GM19372 (cell line): ENCODE results near the gene C19orf25.
"Not testable (repeated sequence)": the region's sequence is repeated elsewhere in the genome, so short reads cannot be mapped to it uniquely, and the experiment has no call there.

Experiments
- ATAC-seq: cut with Tn5 transposase; IDR thresholded peaks from one replicate; pipeline ENCODE4 v1.9.1; 2021; ENCODE audit warnings: mild to moderate bottlenecking, low read depth, moderate library complexity; ENCODE audit not compliant: unreplicated experiment

C19orf25 gene

DNA sequence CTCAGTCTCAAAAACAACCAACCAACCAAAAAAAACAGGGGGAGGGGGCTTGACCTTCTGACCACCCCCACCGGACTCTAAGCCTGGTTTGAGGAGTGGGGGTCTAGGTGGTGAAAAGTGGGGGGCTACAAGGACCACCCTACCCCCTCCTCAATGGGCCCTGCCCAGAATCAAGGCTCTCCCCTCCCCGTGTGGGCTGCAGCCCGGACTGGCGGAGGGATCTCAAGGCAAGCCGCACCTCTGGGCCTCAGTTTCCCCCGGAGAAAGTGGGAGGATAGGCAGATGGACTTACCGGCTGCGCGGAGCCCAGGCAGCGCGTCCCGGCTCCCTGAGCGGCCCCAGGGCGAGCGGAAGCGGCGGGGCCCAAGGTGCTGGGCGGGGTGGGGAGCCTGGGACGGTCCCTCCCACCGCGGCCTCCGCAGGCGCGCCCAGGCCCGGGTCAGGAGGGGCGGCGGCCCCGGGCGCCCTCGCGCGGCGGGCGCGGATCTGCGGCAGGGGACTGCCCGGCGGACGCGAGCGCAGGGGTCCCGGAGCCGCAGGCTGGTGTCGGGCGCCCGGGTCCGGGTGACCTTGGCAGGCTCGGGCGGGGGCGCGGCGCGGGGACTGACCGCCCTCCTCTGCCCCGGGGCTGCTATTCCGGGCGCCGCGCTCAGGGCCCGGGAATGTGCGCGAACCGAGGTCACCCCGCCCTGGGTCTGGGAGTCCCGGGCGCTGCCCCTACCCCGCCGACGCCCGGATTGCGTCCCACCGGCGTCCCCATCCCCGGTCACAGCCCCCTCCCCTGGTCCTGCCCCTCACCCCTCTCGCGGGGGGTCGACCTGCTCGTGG lies 33.9 kb upstream of the C19orf25 start, which contains the start of gene ADAMTSL5:
TSS of gene ADAMTSL5 (minus strand) at position 349 of the 828 bp plus-strand sequence. CDS start 2,076 bp downstream, outside the sequence.
- ATAC-seq: no peak

DNA sequence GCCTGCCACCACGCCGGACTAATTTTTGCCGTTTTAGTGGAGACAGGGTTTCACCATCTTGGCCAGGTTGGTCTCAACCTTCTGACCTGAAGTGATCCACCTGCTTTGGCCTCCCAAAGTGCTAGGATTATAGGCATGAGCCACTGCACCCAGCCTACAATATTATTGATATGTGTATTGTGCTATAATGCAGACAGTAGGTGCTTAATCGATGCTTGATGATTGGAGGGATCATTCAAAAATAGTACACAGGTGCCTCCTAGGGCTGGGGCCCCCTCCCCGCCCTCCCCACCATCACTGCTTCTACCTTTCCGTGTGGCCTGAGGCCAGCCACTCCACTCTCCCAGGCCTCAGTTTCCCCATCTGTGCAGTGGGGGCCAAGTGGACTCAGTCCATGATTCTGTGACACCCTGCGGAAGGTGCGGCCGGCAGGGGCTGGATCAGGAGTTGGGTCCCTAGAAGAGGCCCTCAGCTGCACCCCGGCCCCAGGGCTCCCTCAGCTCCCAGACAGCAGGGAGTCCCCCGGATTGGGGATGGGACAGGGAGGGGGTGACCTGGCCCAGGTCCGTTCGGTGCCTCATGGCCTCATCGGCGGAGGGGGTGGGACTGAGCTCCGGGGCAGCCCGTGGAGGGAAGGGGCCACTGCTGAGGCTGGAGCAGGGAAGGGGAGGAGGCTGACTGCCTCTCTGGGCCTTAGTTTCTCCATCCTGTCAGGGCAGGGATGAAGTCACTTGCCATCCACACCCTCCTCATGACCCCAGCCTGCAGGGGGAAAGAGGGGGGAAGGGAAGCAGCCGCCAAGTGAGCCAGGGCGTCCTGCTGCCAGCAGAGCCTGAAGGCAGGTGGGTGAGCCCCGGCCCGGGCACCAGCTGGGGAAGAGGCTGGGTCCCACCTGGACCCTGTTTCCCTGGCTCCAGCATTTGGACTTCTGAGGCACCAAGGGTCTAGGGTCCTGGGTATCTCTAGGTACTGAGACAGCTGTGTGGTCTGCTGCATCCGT lies 32.6 kb upstream of the C19orf25 start:
- no peak for ATAC-seq

DNA sequence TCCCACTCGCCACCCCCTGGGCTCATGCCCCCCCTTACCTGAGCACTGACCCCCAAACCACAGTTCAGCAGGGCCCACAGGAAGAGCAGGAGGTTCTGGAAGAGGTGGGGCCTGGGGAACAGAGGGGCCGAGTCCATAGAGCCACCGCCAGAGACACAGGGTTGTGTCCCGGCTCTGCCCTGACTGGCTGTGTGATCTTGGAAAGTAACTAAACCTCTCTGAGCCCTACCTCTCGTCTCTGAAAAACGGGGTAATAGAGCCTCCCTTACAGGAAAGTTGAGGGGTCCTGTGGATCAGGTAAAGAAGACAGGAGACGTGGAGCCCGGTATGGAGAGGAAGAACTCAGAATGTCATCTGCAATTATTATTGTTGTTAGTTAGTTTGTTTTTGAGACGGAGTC lies 31.8 kb upstream of the C19orf25 start:
- ATAC-seq: no peak

DNA sequence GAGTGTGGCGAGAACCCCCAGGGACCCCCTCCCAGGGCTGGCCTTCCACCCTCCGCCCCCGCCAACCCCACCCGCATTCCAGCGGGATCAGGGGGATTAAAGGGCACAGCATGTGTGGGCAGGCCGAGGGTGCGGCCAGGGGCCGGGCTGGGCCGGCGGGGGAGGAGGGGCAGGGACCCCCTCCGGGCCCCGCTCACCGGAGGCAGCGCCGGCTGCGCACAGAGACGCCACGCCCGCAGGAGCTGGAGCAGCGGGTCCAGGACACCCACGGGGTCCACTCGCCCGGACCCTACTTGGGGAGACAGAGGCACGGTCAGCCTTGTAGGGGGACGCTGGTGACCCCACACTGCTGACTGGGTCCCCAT lies 31.4 kb upstream of the C19orf25 start:
- no peak for ATAC-seq

DNA sequence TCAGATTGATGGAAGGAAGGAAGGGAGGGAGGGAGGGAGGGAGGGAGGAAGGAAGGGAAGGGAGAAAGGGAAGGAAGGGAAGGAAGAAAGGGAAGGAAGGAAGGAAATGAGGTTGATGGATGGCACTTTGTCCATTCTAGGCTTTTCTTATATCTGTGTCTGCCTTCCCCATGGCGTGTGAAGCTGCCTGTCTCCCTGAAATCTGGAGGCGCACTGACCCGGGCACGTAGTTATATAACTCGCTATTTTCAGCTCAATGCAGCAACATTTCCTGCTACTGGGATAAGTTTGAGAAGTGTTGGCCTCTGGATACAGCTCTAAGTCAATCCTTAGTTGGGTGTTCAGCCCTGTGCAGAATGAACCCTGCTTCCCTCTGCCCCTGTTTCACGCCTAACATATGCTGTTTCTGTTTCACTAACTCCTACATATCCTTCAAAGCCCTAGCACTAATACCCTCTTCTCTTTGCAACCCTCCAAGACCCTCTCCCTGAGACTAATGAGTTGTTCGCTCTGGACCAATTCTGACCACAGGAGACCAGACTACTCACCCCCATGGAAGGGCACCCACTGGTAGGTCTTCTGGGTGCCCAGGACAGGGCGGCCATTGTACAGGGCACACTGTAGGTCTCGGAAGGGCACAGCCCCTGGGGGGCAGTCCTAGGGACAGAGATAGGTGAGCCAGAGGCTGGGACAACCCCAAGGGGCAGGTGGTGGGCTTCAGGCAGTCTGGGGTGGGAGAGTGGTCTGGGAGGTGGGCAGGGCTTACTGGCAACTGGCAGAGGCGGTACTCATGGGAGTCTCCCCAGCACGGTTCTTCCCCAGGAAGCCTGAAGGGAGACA lies 30.8 kb upstream of the C19orf25 start:
- ATAC-seq: no peak

DNA sequence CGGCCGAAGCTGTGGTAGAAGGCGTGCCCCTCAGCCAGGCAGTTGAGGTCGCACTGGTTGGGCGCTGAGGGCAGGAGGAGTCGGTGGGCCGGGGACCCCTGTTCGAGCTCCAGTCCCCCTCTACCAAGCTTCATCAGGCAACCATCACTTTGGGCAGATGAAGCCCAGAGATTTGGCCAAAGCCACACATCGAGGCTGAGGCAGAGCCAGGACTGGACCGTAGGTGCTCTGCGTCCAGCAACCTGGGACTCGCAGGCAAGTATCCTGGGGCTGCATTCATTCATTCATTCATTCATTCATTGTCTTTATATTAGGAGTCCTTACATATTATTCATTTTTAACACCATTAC lies 29.5 kb upstream of the C19orf25 start:
- no peak for ATAC-seq

DNA sequence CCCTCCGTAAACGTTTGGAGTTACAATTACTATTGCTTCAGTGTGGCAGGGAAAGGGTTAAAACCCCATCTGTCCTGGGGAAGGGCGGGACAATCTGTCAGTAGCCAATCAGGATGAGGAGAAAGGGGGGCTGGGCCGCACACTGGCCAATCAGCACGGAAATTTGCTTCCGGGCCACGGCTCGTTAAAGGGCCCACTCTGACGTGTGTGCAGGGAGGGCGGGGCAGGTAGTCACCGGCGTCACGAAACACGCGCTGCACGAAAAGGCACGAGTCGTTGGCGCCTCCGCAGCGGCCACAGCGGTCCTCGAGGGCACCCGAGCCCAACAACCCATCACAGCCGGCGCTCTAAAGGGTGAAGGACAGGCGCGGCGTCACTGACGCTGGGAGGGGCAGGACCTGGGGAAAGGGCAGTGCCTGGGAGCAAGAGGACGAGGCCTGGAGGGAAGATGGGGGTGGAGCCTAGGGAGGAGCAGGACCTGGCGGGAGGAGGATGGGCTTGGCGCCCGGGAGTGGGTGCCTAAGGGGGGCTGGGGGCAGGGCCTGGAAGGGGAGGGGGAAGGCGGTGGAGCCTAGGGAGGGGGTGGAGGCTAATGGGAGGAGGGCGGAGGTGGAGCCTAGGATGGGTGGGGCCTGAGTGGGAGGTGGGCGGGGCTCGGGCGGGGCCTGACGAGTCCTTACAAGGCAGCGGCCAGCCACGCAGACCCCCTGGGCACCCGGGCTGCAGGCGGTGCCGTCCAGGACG lies 28.9 kb upstream of the C19orf25 start:
- ATAC-seq: no peak

DNA sequence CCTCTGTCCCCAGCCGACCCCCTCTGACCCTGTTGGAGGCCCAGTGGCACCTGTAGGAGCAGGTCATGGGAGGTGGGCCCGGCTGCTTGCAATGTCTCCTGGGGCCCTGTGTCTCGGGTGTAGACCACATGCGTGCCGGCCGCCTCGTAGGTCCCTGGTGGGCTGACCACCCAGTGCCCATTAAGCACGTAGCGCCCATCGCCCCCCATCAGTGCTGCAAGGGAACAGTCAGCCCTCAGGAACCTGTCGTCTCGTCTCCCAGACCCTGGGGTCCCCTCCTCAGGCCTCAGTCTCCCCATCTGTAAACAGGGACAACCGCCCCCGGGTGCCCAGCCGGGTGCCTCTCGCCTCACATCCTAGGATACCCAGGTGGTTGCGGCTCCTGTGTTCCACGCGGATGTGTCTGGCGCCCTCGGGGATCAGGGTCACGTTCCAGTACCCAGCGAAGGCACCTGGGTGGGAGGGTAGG lies 28.2 kb upstream of the C19orf25 start:
- ATAC-seq: no peak

DNA sequence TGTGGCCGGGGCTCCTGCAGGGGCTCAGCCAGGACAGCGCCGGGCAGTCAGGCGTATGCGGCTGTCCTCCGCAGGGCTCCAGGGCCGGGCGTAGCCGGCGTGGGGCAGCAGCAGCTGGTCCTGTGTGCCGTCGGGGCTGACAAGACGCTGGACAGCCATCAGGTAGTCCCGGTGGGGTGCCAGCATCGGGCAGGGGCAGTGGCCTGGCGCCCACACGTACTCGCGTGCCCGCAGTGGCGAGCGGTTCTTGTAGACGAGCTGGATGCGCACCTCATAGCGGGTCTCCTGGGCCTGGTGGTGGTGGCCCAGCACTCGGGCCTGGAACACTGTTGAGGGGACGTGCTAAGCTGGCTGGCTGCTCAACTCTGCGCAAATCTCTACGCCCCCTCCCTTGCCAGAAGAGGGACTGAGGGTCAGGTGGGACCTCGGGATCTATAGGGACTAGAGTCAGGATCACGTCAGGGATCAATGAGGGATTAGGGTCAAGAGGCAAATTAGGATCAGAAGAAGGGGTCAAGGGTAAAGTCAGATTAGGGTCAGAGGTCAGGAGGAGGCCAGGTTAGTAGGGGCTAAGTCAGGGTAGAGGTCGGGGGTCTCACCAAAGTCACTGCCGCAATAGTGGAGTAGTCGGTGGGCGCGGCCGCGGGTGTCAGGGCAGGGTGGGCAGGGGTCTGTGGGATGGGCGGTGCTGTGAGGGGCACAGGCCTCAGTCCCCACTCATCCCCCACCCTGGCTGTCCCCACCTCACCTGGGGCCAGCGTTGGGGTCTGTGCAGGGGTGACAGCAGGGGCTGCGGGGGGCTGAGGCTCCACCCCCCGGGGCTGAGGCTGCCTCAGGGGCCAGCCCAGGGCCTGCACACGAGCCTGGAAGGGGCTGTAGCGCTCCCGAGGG lies 27.2 kb upstream of the C19orf25 start:
- ATAC-seq: no peak

DNA sequence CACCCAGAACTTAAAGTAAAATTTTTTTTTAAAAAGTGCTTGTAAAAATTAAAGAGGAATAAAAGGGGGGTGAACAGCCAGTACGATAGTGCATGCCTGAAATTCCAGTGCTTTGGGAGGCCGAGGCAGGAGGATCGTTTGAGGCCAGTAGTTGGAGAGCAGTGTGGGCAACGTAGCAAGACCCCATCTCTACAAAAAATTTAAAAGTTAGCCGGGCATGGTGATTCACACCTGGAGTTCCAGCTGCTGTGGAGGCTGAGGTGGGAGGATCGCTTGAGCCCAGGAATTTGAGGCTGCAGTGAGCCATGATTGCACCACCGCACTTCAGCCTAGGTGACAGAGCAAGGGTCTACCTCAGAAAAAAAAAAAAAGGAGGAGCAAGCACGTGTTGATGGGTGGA lies 26.0 kb upstream of the C19orf25 start:
- no peak for ATAC-seq

DNA sequence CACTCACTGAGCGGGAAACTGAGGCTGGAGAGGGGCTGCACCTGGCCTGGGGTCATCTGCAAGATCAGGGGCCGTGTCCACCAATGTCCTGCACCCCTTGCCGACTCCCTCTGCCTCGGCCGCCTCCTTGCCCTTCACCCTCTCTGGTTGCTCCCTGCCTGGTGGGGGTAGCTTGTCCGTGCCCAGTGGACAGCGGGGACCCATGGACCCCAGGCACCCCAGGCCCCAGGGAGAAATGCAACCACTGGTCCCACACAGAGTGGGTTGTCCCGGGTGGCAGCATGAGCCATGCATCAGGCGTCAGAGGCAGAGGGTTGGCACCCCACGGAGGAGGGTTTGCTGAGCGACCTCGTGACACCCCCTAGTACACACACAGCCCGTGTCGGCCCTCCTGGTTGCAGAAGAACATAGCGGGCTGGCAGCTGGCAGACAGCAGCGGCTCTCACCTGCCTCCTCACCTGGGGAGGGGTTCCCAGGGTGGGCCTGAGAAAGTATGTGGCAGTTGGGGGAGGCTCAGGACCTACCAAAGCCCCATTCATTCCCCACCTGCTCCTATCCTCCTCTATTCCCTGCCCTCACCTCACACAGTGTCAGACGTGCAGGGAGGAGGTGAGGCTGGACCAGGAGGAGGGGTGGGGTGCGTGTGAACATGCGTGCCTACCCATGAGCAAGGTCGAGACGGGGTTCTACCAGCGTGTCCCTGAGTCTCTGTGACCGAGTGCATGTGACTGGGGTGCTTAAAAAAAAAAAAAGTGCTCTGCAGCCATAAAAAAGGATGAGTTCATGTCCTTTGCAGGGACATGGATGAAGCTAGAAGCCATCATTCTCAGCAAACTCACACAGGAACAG lies 25.1 kb upstream of the C19orf25 start:
- no peak for ATAC-seq

DNA sequence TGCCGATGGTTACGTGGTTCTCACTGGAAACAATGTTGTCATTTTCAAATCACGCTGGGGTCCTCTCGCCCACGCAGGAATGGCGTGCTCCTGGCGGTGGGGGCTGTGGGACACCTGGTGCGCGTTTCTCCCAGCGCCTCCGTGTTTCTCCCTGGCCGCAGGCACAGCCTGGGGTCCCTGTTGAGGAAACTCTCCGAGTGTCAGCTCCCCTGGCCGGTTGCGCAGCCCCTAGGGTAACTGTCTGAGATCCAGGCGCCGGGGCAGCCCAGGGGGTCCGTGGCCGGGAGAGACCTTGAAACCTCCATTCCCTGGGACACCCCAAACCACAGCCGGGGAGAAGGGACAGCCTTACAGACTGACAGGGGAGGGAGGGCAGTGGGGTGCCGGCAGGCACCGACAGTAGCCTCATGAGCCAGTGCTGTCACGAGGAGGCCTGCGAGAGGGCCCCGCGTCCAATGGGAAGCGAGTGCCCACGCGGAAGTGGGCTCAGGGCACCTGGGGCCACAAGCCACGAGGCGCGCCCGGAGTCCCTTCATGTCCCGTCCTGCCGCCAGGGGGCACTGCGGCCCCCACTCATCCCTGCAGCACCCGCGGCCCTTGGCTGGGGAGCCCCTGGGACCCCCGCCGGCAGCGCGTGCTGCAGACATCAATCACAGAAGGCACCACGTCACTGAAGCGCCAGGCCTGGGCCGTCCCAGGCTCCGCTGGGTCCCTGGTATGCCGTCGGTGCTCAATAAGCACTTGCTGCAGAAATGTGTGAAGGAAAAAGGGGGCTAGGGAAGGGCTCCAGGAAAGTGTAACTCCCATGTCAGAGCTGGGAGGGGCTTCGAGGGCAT lies 24.3 kb upstream of the C19orf25 start:
- ATAC-seq: no peak

DNA sequence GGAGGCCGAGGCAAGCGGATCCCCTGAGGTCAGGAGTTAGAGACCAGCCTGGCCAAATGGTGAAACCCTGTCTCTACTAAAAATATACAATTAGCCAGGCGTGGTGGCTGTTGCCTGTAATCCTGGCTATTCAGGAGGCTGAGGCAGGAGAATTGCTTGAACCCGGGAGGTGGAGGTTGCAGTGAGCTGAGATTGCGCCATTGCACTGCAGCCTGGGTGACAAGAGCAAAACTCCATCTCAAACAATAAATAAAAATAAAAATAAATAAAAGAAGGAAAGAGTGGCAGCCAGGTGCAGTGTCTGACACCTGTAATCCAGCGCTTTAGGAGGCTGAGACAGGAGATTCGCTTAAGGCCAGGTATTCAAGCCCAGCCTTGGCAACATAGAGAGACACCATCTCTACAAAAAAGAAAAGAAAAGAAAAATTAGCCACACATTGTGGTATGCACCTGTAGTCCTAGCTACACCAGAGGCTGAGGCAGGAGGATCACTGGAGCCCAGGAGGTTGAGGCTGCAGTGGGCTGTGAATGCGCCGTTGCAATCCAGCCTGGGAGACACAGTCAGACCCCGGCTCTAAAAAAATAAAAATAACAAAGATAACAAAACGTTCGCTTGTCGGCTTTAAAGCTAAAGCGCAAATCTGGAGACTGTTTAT lies 23.5 kb upstream of the C19orf25 start:
- ATAC-seq: no peak

DNA sequence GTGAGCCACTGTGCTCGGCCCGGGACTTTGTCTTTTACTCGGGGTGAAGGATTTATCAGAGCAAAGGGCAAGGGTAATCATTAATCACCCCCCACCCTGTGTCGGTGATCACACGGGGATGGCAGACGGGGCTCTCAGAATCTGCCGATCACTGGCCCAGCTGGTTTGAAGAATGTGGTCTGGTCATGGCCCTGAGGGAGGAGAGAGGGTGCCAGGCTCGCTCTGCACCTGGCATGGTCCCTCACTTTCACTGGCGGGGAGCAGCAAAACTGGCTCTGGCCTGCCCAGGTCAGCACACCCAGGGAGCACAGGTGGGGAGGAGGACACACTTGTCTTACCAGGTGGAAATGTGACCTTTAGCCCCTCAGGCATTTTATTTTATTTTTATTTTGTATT lies 22.2 kb upstream of the C19orf25 start:
- ATAC-seq: no peak

DNA sequence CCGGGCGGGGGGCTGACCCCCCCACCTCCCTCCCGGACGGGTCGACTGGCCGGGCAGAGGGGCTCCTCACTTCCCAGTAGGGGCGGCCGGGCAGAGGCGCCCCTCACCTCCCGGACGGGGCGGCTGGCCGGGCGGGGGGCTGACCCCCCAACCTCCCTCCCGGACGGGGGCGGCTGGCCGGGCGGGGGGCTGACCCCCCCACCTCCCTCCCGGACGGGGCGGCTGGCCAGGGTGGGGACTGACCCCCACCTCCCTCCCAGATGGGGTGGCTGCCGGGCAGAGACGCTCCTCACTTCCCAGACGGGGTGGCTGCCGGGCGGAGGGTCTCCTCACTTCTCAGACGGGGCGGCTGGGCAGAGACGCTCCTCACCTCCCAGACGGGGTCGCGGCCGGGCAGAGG lies 20.2 kb upstream of the C19orf25 start:
- not testable (repeated sequence) for ATAC-seq

DNA sequence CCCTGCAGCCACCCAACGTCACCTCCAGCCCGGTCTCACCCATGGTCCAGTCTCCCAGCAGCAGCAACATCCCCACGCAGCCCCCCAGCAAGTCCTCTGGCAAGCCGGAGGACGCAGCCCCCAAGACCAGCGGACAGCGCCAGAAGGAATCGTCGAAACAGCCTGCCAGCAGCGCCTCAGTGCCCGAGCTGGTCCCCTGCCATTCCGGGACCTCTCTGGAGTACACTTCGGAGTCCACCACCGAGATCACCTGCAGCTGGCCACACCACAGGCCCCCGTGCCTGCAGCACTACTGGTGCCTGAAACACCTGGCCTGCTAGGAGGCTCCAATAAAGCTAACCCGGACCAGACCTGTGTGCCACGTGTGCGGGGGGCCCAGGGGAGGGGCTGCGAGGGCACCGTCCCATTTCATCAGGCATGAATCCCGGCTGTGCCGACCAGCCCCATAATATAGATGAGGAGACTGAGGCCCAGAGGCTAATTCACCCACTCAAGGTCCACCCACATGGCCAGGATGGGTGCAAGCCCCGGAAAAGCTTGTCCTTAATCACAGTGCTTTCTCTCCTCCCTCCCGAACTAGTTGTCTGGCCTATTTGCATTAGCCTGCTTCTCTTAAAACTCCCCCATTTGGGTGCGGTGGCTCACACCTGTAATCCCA lies 18.7 kb upstream of the C19orf25 start:
- no peak for ATAC-seq
